H4 (cell line): ENCODE data around the gene SFI1. TPM values are rescaled to one million over a fixed set of nuclear protein-coding genes. Genes with fewer than 3 reads are reported as not detected.
A peak's percentile ranks its signal among the peaks of the same experiment; 100 is the strongest.
"Not testable (repeated sequence)": the region's sequence is repeated elsewhere in the genome, so short reads cannot be mapped to it uniquely, and the experiment has no call there.

Experiments
- DNase-seq: peaks from one replicate; pipeline ENCODE4 v3.0.0-alpha.2; 2015; ENCODE audit warnings: low spot score
- total RNA-seq: library from RNA; depleted of rRNA; stranded (reverse); fragments of >200 nt; shearing (Covaris generic); gene quantifications from 2 replicates; pipeline ENCODE4 v1.2.3, GENCODE V29; 2014; rRNA removed

SFI1 gene, protein sequence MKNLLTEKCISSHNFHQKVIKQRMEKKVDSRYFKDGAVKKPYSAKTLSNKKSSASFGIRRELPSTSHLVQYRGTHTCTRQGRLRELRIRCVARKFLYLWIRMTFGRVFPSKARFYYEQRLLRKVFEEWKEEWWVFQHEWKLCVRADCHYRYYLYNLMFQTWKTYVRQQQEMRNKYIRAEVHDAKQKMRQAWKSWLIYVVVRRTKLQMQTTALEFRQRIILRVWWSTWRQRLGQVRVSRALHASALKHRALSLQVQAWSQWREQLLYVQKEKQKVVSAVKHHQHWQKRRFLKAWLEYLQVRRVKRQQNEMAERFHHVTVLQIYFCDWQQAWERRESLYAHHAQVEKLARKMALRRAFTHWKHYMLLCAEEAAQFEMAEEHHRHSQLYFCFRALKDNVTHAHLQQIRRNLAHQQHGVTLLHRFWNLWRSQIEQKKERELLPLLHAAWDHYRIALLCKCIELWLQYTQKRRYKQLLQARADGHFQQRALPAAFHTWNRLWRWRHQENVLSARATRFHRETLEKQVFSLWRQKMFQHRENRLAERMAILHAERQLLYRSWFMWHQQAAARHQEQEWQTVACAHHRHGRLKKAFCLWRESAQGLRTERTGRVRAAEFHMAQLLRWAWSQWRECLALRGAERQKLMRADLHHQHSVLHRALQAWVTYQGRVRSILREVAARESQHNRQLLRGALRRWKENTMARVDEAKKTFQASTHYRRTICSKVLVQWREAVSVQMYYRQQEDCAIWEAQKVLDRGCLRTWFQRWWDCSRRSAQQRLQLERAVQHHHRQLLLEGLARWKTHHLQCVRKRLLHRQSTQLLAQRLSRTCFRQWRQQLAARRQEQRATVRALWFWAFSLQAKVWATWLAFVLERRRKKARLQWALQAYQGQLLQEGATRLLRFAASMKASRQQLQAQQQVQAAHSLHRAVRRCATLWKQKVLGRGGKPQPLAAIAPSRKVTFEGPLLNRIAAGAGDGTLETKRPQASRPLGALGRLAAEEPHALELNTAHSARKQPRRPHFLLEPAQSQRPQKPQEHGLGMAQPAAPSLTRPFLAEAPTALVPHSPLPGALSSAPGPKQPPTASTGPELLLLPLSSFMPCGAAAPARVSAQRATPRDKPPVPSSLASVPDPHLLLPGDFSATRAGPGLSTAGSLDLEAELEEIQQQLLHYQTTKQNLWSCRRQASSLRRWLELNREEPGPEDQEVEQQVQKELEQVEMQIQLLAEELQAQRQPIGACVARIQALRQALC
- 2.8 and 3.3 TPM in 2 replicates for total RNA-seq

DNA sequence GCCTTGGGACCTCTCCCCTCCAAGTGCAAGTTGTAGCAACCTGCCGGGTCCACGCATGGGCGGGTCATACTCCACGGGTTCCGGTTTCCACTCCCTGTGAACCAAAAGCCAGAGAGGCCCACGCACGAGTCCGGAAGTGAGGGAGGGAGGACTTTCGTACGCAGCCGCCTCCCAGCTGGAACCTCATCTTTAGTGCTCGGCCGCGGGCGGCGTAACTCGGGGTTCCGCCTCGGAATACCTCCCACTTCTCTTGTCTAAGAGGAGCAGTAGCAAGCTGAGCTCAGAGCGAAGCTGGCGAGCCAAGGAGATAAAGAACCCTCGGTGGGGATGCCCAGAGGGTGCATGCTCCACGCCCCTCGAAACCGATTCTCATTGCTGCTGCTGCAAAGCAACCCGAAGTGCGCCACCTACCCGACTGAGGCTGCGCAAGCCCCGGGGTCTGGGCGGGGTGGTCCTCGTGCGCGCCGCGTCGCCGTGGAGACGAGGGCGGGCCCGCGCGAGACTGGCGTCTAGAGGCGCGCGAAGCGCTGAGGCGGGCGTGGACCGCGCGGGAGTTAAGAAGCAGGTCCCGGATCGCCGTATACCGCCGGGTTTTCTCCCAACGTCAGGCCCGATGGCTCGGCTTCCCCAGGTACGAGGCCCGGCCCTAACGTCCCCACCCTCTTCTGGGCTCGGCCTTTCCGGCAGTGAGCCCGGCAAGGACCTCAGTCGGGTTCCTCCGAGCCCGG, at the start of gene SFI1:
Gene SFI1 (plus strand): TSS at position 530 of the 728 bp plus-strand sequence. CDS start 11,749 bp downstream, outside the sequence.
- DNase-seq, result peak; percentile 58

DNA sequence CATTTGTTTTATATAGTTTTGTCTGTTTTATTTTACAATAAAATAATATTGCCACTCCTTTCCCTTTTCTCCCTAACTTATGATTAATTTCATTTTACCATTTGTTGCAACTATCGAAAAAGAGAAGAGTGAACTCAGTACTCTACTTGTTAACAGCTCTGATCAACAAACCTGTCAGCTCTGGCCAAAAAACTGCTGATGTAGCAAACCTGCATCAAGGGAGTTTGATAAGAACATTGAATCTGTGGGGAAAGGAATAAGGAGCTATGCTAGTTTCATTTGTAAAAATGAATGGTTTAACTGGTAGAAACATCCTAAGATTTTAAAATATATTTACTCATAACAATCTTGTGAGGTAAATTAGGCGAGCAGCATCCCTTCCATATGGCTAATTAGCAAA, 49.6 kb upstream of the SFI1 start:
- DNase-seq, result no peak

DNA sequence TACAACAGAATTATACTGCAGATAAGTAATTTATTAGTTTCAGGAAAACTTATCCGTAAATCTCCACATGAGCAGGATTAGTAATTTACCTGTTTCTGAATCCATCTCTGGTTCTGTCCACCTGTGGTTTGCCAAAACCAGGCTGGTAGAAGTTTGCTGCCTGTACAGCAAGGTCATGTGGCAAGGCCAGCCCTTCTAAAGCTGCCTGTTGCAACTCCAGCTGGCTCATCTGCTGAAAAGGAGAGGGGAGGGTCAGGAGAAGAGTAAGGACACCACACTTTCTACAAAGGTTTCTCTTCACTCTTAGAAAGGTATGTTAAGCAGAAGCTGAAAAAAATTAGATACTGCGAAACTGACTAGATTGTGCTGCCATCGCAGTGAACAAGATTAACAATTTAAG, 49.0 kb upstream of the SFI1 start:
- no peak for DNase-seq

DNA sequence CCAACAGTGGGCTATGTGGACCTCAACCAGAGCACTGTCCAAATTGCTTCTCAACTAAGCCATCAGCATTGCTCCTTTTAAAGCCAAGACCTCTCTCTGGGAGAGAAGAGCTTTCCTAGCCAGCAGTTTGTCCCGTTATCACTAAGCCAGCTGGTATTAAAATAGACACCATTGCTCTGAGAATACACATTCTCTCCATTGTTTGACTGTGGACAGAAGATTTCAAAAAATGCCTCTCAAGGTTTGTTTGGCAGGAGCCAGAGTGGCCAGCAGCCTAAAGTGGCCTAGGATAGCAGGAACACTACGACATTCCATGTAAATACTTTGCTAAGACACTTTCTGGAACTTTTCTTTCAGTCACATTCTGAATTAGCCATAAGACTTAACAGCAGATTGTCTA, 48.0 kb upstream of the SFI1 start:
- no peak for DNase-seq

DNA sequence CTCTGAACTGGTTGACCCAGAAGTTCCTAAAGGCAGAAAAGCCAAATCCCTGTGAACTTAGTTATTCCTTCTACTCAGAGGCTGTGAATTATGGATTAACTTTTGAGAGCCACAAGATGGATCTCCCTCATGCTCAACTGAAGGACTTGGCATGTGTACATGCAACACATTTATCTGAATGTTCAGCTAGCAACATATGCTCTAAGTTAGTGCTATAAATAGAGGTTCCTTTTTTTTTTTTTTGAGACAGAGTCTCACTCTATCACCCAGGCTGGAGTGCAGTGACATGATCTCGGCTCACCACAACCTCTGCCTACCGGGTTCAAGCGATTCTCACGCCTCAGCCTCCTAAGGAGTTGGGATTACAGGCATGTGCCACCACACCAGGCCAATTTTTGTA, 46.8 kb upstream of the SFI1 start:
- no peak for DNase-seq

DNA sequence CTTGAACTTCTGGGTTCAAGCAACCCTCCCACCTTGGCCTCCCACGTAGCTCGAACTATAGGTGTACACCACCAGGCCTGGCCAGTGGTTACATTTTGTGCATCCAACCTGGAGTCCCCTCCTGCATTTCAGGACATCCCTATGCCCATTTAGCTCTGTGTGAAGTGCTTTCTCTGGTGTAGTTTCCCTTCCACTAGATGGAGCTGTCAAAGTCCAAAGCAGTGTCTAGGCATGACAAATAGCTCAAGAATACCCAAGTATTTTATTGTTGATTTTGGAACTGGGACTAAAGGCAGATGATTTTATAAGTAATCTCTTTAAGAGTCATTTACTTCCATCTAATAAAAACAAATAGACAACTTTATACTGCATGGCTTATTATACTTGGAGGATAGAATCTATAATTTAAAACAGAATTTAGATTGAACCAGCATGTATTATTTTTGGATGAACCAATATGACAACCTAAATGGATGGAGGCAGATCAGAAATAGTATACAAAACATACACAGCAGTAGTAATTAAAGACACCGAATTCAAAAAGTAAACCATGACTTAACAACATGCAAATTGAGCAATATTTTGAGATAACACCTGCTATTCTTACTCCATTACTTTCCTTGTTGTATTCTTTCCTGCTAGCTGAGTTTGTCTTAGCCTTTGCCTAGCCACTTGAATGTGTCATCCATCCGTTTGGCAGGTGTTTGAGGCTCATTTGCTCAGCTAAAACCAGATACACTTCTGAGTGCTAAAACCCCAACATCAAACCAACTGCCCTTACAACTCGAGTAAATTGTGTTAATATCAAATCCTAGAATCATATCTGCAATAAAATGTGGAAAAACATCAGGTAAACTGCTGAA, 44.4 kb upstream of the SFI1 start:
- peak; percentile 8 for DNase-seq

DNA sequence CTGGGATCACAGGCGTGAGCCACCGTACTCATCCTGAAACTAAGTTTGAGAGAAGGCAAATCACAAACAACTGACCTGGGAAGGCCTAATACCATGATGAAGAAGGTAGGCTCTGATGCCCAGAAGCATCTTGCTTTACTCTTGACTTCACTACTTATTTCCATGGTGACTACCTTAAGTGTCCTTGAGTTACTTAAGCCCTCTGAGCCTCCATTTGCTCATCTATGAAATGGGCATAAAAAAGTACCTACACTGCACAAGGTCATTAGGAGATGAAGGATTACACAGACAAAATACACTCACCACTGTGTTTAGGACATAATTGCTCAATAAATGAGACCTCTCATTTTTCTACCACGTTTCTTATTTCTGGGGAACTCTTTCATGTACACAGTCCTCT, 34.6 kb upstream of the SFI1 start:
- no peak for DNase-seq

DNA sequence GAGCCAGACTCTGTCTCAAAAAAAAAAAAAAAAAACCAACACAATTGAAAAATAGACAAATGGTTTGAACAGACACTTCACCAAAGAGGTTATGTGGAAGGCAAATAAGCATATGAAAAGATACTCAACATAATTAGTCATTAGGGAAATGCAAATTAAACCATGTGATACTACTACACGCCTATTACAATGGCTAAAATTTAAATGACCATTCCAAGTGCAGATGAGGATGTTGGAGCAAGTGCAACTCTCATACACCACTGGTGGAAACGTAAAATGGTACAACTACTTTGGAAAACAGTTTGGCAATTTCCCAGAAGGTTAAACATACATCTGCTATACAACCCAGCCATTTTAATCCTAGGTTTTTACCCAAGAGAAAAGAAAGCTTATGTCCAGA, 31.0 kb upstream of the SFI1 start:
- no peak for DNase-seq

DNA sequence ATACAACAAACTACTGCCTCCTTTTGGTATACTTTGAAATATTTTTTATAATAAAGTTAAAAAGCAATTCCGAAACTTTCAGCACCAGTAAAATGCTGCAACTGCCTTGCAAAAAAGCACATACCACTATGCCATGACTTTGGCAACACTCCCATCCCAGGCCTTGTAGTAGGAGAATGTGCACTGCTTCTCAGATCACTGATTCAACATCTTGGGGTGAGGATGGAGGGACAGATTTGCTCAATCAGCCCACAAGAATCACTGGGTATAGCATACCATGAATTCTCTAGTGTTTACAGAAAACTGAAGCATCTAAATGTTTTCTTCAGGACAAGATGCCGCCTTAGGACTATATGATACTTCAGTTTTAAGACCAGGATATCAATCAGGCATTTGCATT, 21.6 kb upstream of the SFI1 start:
- DNase-seq, result no peak

DNA sequence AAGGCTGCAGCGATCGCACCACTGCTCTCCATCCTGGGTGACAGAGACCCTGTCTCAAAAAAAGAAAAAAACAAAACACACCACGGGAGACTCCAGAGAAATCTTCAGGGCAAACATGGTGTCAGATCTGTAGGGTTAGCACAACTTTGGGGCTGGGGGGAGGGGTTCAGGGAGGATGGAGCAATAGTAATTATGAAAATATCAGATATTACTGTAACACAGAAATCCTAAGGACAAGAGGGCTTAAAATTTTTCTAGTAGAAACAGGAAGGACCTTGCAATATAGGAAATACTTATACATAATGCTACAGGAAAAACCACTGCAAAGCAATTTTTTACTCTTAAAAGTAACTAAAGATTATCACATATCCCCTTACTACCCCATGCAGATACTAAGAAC, 20.5 kb upstream of the SFI1 start:
- no peak for DNase-seq

DNA sequence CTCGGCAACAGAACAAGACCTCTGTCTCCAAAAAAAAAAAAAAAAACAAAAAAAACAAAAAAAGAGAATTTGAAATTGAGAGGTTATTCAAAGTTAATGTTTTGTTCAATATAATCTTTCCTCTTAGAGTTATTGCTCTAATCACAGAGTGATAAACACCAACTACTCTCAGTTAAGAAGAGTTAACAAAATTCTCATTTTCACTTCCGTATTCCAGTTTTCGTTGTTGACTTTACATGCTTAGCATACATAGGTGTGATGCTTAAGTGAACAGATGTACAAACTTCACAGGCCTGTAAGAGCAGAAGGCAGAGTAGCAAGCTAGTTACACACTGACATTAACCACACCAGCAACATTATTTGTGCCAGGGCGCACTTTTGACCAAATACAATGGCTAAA, 19.0 kb upstream of the SFI1 start:
- DNase-seq, result no peak

DNA sequence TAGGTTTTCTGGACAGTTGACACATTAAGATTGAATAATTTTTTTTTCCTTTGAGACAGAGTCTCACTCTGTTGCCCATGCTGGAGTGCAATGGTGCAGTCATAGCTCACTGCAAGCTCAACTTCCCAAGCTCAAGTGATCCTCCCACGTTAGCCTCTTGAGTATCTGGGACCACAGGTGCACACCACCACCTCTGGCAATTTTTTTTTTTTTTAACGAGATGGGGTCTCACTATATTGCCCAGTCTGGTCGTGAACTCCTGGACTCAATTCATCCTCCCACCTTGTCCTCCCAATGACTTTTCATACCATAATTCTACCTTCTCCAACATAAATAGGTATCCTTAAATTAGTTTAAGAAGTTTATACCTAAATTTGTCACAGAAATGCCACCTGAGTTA, 15.2 kb upstream of the SFI1 start:
- DNase-seq, result no peak

DNA sequence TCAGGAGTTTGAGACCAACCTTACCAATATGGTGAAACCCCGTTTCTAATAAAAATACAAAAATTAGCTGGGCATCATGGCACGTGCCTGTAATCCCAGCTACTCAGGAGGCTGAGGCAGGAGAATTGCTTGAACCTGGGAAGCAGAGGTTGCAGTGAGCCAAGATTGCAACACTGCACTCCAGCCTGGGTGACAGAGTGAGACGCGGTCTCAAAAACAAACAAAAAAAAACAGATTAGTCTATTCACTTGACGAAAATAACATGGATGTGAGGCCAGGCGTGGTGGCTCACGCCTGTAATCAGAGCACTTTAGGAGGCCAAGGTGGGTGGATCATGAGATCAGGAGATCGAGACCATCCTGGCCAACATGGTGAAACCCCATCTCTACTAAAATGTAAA, 13.9 kb upstream of the SFI1 start:
- not testable (repeated sequence) for DNase-seq

DNA sequence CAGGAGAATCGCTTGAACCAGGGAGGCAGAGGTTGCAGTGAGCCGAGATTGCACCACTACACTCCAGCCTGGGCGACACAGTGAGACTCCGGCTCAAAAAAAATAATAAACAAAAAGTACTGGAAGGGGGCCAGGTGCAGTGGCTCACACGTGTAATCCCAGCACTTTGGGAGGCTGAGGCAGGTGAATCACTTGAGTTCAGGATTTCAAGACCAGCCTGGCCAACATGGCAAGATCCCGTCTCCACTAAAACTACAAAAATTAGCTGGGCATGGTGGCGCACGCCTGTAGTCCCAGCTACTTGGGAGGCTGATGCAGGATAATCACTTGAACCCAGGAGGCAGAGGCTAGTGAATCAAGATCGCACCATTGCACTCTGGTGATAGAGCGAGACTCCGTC, 10.0 kb upstream of the SFI1 start:
- DNase-seq, result not testable (repeated sequence)

DNA sequence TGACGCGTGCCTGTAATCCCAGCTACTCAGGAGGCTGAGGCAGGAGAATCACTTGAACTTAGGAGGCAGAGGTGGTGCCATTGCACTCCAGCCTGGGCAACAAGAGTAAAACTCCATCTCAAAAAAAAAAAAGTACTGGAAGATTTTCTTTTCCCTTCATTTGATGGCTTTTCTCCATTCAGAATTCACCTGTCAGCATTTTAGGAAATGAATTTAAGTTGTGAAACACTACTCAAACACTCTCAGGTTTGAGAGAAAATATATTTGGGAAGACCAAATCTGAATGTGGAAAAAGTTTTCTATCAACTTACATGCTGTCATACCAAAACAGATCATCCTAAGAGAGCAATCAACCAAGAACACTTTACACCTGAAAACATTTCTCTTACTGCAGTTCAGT, 9.4 kb upstream of the SFI1 start:
- DNase-seq, result no peak

DNA sequence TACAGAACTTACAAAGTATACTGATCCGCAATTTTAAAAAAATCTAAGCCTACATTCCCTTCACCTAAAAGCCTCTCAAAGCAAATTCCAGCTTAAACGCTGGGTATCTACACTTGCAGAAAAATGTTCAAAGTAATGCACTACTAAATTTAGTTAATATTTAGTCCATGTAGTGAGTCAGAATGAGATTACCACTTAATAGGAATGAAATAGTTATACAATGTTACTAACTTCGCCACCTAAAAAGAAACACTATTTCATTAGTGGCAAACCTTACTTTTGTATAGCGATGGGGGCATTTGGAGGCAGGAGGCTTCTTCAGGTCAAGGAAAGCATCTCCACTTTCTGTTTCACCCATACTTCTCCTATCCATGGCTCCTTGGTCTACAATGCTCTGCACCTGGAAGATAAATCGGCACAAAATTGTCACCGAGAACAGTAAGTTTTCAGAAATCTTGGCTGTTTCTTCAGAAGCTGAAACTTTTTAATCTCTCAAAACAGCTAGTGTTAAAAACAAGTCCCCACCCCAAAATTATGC, 7.9 kb upstream of the SFI1 start:
- no peak for DNase-seq

DNA sequence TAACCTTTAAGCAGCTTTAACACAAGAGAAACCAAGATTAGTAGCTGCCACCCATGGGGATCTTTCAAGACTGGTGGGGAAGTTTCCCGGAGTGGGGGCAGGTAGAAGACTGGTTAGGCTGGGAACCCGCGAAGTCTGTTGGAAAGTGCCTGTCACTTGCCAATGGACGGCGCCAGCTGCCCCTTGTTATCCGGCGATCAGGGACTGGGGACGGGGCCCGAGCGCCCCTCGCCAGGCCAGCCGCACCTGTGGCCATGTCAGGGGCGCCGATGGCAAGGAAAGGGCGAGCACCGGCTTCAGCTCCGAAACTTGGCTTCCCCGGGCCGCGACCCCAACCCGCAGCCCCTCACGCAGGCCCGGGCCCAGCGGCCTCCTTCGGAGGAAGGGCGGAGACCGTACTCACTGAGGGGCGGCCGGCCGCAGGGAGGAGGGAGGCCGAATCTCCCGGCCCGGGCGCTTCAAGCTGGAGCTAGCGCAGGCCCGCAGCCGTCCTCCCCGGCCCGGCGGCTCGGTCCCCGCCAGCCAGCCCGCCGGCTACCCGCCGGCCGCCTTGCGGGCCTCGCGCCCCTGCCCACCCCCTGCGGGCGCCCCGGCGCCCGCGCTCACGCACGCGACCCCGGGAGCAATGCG, 7.2 kb upstream of the SFI1 start:
- DNase-seq, result no peak

DNA sequence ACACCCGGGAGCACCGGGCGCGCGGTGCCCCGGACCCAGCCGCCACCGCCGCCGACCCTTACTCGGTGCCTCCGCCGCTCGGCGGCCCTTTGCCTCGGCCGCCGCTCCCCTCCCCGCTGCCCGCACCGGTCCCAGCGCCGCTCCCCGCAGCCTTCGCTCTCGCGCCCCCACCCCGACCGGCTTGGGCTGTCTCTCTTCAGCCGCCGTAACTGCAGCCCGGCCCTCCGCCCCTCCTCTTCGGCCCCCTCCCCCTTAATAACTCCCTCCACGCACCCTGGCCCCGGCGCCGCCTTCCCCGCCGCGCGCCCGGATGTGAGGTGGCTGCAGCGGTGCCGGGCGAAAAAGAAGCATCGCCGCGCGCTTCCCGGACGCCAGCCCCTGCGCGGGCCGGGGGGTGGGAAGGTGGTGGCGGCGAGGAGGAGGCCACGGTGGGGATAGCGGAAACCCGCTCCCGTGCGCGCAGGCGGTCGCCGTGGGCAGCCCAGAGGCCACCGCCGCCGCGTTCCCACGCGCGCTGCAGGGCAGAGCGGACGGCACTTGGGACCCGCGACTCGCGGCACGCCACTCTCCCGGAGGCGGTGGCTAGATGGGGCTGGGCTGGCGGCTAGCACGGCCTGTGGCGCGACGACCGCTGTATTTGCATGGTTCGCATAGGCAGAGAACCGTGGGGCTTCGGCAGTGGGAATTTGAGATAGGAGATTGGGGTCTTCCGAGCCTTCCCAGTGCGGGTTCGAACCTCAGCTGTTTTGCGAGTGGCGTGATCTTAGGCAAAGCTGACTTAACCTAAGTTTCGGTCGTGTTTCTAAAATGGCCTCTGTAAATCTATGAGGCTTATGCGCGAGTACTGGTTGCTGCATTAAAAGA, 6.5 kb upstream of the SFI1 start, which contains the start of gene EIF4ENIF1:
Gene EIF4ENIF1 (minus strand): TSS at position 211 of the 864 bp plus-strand sequence. CDS start 1,124 bp downstream, outside the sequence.
- DNase-seq, result peak; percentile 59
